GM12878 (cell line): ENCODE results near the gene PDSS2. TPM values are rescaled to one million over a fixed set of nuclear protein-coding genes. Genes with fewer than 3 reads are reported as not detected.

Experiments used
- ATAC-seq: fragments of 200-7000 bp; cut with Tn5 transposase; 3 replicates; pipeline ENCODE4 v1.9.1; 2020; ENCODE audit warnings: mild to moderate bottlenecking, moderate library complexity
- BruUV-seq: library from RNA; stranded (reverse); fragments of 400-500 nt; replicated peaks from 2 replicates; lab custom pipeline; 2021; lab: Mats Ljungman, UMichigan
- CTCF ChIA-PET: fragments of 300-600 bp; sonication (Branson Sonifier 250); formaldehyde crosslinking; extraction: SDS; loops from one replicate; lab custom pipeline; 2021; ENCODE audit warnings: inconsistent platforms; lab: Yijun Ruan, JAX
- POLR2A ChIA-PET: fragments of 350-600 bp; formaldehyde crosslinking; extraction: SDS; loops from one replicate; lab custom pipeline; 2021; ENCODE audit warnings: inconsistent platforms; lab: Charles Lee
- RAD21 ChIA-PET: fragments of 300-600 bp; sonication (Branson Sonifier 250); formaldehyde crosslinking; loops from one replicate; lab custom pipeline; 2023; ENCODE audit warnings: antibody characterized with exemption; ENCODE audit not compliant: unreplicated experiment; lab: Charles Lee
- SMC1A ChIA-PET: fragments of 300-600 bp; sonication (Branson Sonifier 250); formaldehyde crosslinking; loops from one replicate; lab custom pipeline; 2023; ENCODE audit not compliant: unreplicated experiment, uncharacterized antibody; lab: Charles Lee
- DNase-seq: peaks from one replicate; pipeline ENCODE4 v3.0.0-alpha.2; 2011; ENCODE audit warnings: low read depth, low spot score
- FAIRE-seq: peaks from 3 replicates; lab custom pipeline; 2011; peaks lifted over from hg19 to GRCh38; lab: Jason Lieb, UNC
- H2AFZ ChIP-seq: 2 replicates; pipeline ENCODE4 v1.6.0; 2011; ENCODE audit warnings: low read depth, low read length, control low read depth; ENCODE audit not compliant: control insufficient read depth
- H3K27ac ChIP-seq: 2 replicates; pipeline ENCODE4 v1.5.1; 2011; ENCODE audit warnings: control low read depth; ENCODE audit not compliant: control insufficient read depth, insufficient read depth
- H3K27me3 ChIP-seq, 2 experiments: replicated peaks in 1 of 2; 2 replicates each; pipeline versions ENCODE4 v1.6.0 to v1.6.1; 2011; ENCODE audit warnings: low read length in 1 of 2; ENCODE audit not compliant: control insufficient read depth in 2 of 2, insufficient read depth in 2 of 2
- H3K36me3 ChIP-seq, 2 experiments: 2 replicates each; pipeline ENCODE4 v1.5.1; 2011; ENCODE audit warnings: low read length in 1 of 2; ENCODE audit not compliant: control insufficient read depth in 2 of 2, insufficient read depth in 2 of 2
- H3K4me1 ChIP-seq: 2 replicates; pipeline ENCODE4 v1.6.1; 2011; ENCODE audit warnings: mild to moderate bottlenecking, low read length, moderate library complexity, mixed read lengths; ENCODE audit not compliant: control insufficient read depth, insufficient read depth
- H3K4me2 ChIP-seq: 2 replicates; pipeline ENCODE4 v1.6.0; 2011; ENCODE audit warnings: control low read depth; ENCODE audit not compliant: control insufficient read depth, insufficient read depth
- H3K4me3 ChIP-seq: fragments of 200-600 bp; sonication (generic); 2 replicates; pipeline ENCODE4 v1.5.1; 2016
- H3K79me2 ChIP-seq: 2 replicates; pipeline ENCODE4 v1.6.0; 2011; ENCODE audit warnings: low read length; ENCODE audit not compliant: control insufficient read depth, insufficient read depth
- H3K9ac ChIP-seq: 2 replicates; pipeline ENCODE4 v1.8.0; 2011; ENCODE audit warnings: low read length, control low read depth, mixed read lengths; ENCODE audit not compliant: control insufficient read depth, insufficient read depth
- H3K9me3 ChIP-seq: replicated peaks from 3 replicates; pipeline ENCODE4 v1.5.1; 2011; ENCODE audit warnings: mild to moderate bottlenecking, low read length; ENCODE audit not compliant: control insufficient read depth, insufficient read depth
- H4K20me1 ChIP-seq: 2 replicates; pipeline ENCODE4 v1.6.0; 2011; ENCODE audit not compliant: control insufficient read depth, insufficient read depth
- BCL11A ChIP-seq: IDR thresholded peaks from 2 replicates; pipeline ENCODE4 v1.6.1; 2011; ENCODE audit warnings: low read depth, low read length
- BHLHE40 ChIP-seq, 2 experiments: fragments of 450-650 bp in 1 of 2; IDR thresholded peaks; 2 replicates each; pipeline ENCODE4 v1.6.1; 2011 to 2017; ENCODE audit warnings: low read depth in 2 of 2, borderline replicate concordance in 1 of 2, improper control_type of control experiment in 1 of 2, low read length in 1 of 2, mild to moderate bottlenecking in 1 of 2
- E4F1 ChIP-seq: fragments of 450-650 bp; IDR thresholded peaks from 2 replicates; pipeline ENCODE4 v1.6.1; 2018; ENCODE audit warnings: borderline replicate concordance, mild to moderate bottlenecking; ENCODE audit not compliant: partially characterized antibody
- IRF5 ChIP-seq: fragments of 450-650 bp; IDR thresholded peaks from 2 replicates; pipeline ENCODE4 v1.6.1; 2017; ENCODE audit warnings: borderline replicate concordance
- LARP7 ChIP-seq: fragments of 450-650 bp; IDR thresholded peaks from 2 replicates; pipeline ENCODE4 v1.6.1; 2017; ENCODE audit warnings: mild to moderate bottlenecking
- NR2C2 ChIP-seq: IDR thresholded peaks from 2 replicates; pipeline ENCODE4 v1.6.1; 2011; ENCODE audit warnings: borderline replicate concordance, low read depth; ENCODE audit not compliant: control insufficient read depth, insufficient read length
- PAX8 ChIP-seq: fragments of 450-650 bp; IDR thresholded peaks from 2 replicates; pipeline ENCODE4 v1.6.1; 2017; ENCODE audit warnings: mild to moderate bottlenecking, moderate library complexity
- SMAD1 ChIP-seq: fragments of 450-650 bp; IDR thresholded peaks from 2 replicates; pipeline ENCODE4 v1.6.1; 2018; ENCODE audit warnings: mild to moderate bottlenecking, low read depth; ENCODE audit not compliant: partially characterized antibody
- SUZ12 ChIP-seq: fragments of 200-600 bp; sonication (generic); IDR thresholded peaks from one replicate; pipeline ENCODE4 v1.6.1; 2018; ENCODE audit warnings: antibody characterized with exemption, mild to moderate bottlenecking; ENCODE audit not compliant: unreplicated experiment
- ZZZ3 ChIP-seq: IDR thresholded peaks from 2 replicates; pipeline ENCODE4 v1.6.1; 2011; ENCODE audit warnings: low read depth; ENCODE audit not compliant: control insufficient read depth, insufficient read length
- WGBS: methylation state at CpG from one replicate; pipeline ENCODE4 v1.1.6; 2016; ENCODE audit warnings: low lambda C conversion rate; ENCODE audit not compliant: insufficient replicate concordance, insufficient coverage; ENCODE audit errors: missing lambda C conversion rate; 5-methylcytosine and 5-hydroxymethylcytosine counted together
- in situ Hi-C: fragments of 300-500 bp; cut with MboI; formaldehyde crosslinking; loops from 9 replicates; pipeline ENCODE4 v1.14.3; 2018; ENCODE audit warnings: mixed read lengths
- intact Hi-C: fragments of 100-400 bp; cut with micrococcal nuclease; formaldehyde crosslinking; loops from one replicate; pipeline ENCODE4 v1.14.2; 2022; ENCODE audit not compliant: unreplicated experiment
- polyA plus RNA-seq, 11 experiments: library from polyadenylated mRNA; depleted of rRNA in 4 of 11; unstranded in 6 of 11; stranded (reverse) in 5 of 11; fragments of >200 nt; fragmentation: Nextera tagmentation in 4 of 11; fragmentation: Illumina TruSeq in 1 of 11; extraction: Ambion mirVana in 4 of 11; extraction: Trizol in 1 of 11; gene quantifications; 1 replicate in 1 of 11; 2 replicates in 10 of 11; pipeline versions ENCODE4 v1.2.1 to v1.2.3, GENCODE V29; 2011 to 2016; ENCODE audit warnings: inconsistent platforms in 2 of 11, missing spikeins in 2 of 11, low read depth in 1 of 11
- total RNA-seq, 4 experiments: library from RNA; depleted of rRNA in 3 of 4; stranded (reverse); fragments of >200 nt in 3 of 4; fragmentation: Illumina TruSeq in 1 of 4; extraction: Trizol in 1 of 4; gene quantifications; 2 replicates each; pipeline versions ENCODE4 v1.2.1 to v1.2.3, GENCODE V29; 2013 to 2021

PDSS2 gene
- total and polyA plus RNA-seq, 10 of the 15 experiments (the other 5 are each of a cell fraction or from before 2014, with no cell fraction given) = 7.7 to 15.5 (median 9.6) TPM

GRCh38 chr6:107458672-107459282, 587 bp downstream of the PDSS2 start:
- ChIA-PET SMC1A (interaction anchor here (0.6 to 3.4 kb wide), 7 partner anchors 12 to 802 kb away, joined by 3 to 21 read pairs (median 4); partner anchors contain the start of genes MTRES1 and SNX3), RAD21 (interaction anchor here (0.7 to 3.4 kb wide), 4 partner anchors 141 to 345 kb away, joined by 3 to 19 read pairs (median 4); no protein-coding TSS in a partner anchor), POLR2A (interaction anchor here (0.5 to 1.6 kb wide), 7 partner anchors 22 to 1876 kb away, joined by 3 to 7 read pairs (median 3); no protein-coding TSS in a partner anchor), CTCF (interaction anchor here (0.5 to 4.1 kb wide), 10 partner anchors 11 to 216 kb away, joined by 3 to 27 read pairs (median 3); no protein-coding TSS in a partner anchor)
- Histone ChIP-seq H2AFZ (peak overlapping the region; percentile 99), H3K9ac (peak overlapping the region; percentile 94), H3K4me3 (peak overlapping the region; percentile 94), H3K79me2 (peaks cover 13% of the 10 kb centered on the region), H3K4me1 (no peaks in the 10 kb centered on the region; the same call in 1 of the 2 replicates), H4K20me1 (no peaks in the 10 kb centered on the region), H3K36me3 (no peaks in the 10 kb centered on the region), H3K27me3 (no peaks in the 10 kb centered on the region), H3K9me3 (no peaks in the 10 kb centered on the region), H3K4me2 (peak overlapping the region; percentile 82), H3K27ac (peak overlapping the region; percentile 90)
- BruUV-seq = TSS peak; percentile 73
- FAIRE-seq (peak; percentile 18), DNase-seq (peak; percentile 8), ATAC-seq (peak; percentile 57)
- intact Hi-C loops (loop anchor here (2.0 to 5.0 kb wide), 3 partner anchors 141 to 216 kb away; no protein-coding TSS in a partner anchor), in situ Hi-C loops (no loop called here)
- TF ChIP-seq LARP7 = 0 out of 2 replicates have a peak, but pooled peaks have one; percentile 45
- TF ChIP-seq BCL11A = no peak
- under 1% methylated on average over 29 of the region's 29 CpGs for WGBS

GRCh38 chr6:107448776-107449175, 10.6 kb downstream of the PDSS2 start:
- Histone ChIP-seq H3K27ac (no peak overlapping the region), H2AFZ (no peak overlapping the region), H3K4me2 (no peak overlapping the region), H3K79me2 (no peaks in the 10 kb centered on the region), H3K9me3 (peaks cover 9% of the 10 kb centered on the region; the same call in 2 of the 3 replicates), H3K27me3 (no peaks in the 10 kb centered on the region), H3K9ac (no peak overlapping the region), H3K4me1 (no peaks in the 10 kb centered on the region), H4K20me1 (no peaks in the 10 kb centered on the region), H3K4me3 (no peak overlapping the region), H3K36me3 (0 out of 4 replicates have a peak, but pooled peaks cover 0 to 2% of the 10 kb centered on the region in 2 experiments)
- POLR2A ChIA-PET = interaction anchor here (0.5 kb wide), 1 partner anchor 139 kb away, joined by 3 read pairs; no protein-coding TSS in a partner anchor
- CTCF ChIA-PET = no interaction called here
- RAD21 ChIA-PET = interaction anchor here (0.5 kb wide), 1 partner anchor 420 kb away, joined by 4 read pairs; no protein-coding TSS in a partner anchor
- no peak for FAIRE-seq
- no peak for ATAC-seq
- in situ Hi-C loops = no loop called here
- intact Hi-C loops = loop anchor here (10.0 kb wide), 1 partner anchor 606 kb away; no protein-coding TSS in a partner anchor
- SMC1A ChIA-PET = no interaction called here
- BruUV-seq = no TSS peak
- no peak for DNase-seq
- 63% methylated on average over 1 of the region's 1 CpG for WGBS
- TF ChIP-seq SUZ12 (no peak), PAX8 (no peak), ZZZ3 (no peak), BHLHE40 (IDR thresholded peaks at IDR 0.05; ENCODE audit: borderline replicate concordance in 1 of 2, low read depth in 2 of 2, low read length in 1 of 2) (no peak), SMAD1 (no peak), IRF5 (no peak), NR2C2 (no peak), E4F1 (no peak)
